Measurements from ENCODE around the gene PTPRE.

PTPRE gene

DNA sequence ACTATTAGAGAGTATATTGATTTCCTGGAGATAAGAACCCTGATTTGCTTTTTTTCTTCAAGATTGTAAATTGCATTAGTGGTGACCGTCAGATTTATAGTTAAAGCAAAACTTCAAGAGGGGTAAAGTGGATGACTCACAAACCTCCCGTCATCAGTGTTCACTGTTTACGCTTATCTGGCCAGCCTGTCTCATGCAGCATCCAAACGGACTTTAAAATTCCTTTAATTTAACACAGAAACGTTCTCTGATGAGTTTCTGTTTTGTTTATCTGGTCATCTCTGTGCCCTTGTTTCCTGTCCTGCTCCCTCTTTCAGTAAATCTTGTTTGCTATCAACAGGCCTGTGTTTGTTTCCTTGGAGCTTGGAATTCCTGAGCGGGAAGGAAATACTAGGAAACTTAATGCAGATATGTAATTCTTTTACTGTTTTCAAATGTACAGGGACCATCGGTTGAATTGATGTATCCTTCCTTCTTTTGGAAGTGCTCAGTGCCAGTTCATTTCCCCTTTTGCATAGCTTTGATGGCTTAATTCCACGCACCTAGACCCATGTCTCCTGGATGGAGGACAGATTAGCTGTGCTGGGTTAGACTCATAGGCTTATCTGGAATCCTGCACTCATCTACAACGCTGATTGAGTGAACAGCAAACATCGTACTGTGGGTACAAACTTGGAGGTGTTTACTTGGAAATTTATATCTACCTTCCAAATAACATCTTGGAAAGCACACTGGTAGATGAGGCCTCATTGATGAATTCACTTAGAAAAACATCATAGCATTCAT lies 21.3 kb downstream of the PTPRE start:
- Histone ChIP-seq H3K9me2 (replicated peaks; ENCODE audit: control insufficient read depth, low read length) (no peaks in the 10 kb centered on the region), H3K79me2 (ENCODE audit: control insufficient read depth, low read length) (no peaks in the 10 kb centered on the region), H3K36me3 (ENCODE audit: control insufficient read depth, low read length) (no peaks in the 10 kb centered on the region), H4K20me1 (ENCODE audit: control insufficient read depth, insufficient read depth, low read depth, low read length) (no peaks in the 10 kb centered on the region), H3K9me3 (ENCODE audit: control insufficient read depth, insufficient read depth, low read length) (no peaks in the 10 kb centered on the region), H3K27me3 (ENCODE audit: control insufficient read depth, low read length) (no peaks in the 10 kb centered on the region), H3K4me1 (ENCODE audit: control insufficient read depth, low read length) (no peaks in the 10 kb centered on the region), H3K4me2 (ENCODE audit: low read length) (no peak overlapping the region), H3K27ac (ENCODE audit: low read depth, low read length) (no peak overlapping the region), H3F3A (ENCODE audit: control insufficient read depth, insufficient read depth) (no peaks in the 10 kb centered on the region), H3K4me3 (ENCODE audit: low read length) (no peak overlapping the region)
- TF ChIP-seq EZH2phosphoT487 (IDR thresholded peaks at IDR 0.05; ENCODE audit: borderline replicate concordance, low read length): no peak
- TF ChIP-seq, protein P1, sequence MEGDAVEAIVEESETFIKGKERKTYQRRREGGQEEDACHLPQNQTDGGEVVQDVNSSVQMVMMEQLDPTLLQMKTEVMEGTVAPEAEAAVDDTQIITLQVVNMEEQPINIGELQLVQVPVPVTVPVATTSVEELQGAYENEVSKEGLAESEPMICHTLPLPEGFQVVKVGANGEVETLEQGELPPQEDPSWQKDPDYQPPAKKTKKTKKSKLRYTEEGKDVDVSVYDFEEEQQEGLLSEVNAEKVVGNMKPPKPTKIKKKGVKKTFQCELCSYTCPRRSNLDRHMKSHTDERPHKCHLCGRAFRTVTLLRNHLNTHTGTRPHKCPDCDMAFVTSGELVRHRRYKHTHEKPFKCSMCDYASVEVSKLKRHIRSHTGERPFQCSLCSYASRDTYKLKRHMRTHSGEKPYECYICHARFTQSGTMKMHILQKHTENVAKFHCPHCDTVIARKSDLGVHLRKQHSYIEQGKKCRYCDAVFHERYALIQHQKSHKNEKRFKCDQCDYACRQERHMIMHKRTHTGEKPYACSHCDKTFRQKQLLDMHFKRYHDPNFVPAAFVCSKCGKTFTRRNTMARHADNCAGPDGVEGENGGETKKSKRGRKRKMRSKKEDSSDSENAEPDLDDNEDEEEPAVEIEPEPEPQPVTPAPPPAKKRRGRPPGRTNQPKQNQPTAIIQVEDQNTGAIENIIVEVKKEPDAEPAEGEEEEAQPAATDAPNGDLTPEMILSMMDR (IDR thresholded peaks at IDR 0.05; ENCODE audit: low read depth, low read length, poor library complexity, severe bottlenecking): no peak

GRCh38 chr10:127932521-127933270 lies 25.8 kb downstream of the PTPRE start:
- Histone ChIP-seq H4K20me1 (ENCODE audit: control insufficient read depth, insufficient read depth, low read depth, low read length) (no peaks in the 10 kb centered on the region), H3K27ac (ENCODE audit: low read depth, low read length) (no peak overlapping the region), H3K36me3 (ENCODE audit: control insufficient read depth, low read length) (no peaks in the 10 kb centered on the region), H3K4me2 (ENCODE audit: low read length) (no peak overlapping the region), H3K9me3 (ENCODE audit: control insufficient read depth, insufficient read depth, low read length) (no peaks in the 10 kb centered on the region), H3K4me1 (ENCODE audit: control insufficient read depth, low read length) (no peaks in the 10 kb centered on the region), H3F3A (ENCODE audit: control insufficient read depth, insufficient read depth) (no peaks in the 10 kb centered on the region), H3K27me3 (ENCODE audit: control insufficient read depth, low read length) (peaks cover 3% of the 10 kb centered on the region; the same call in 1 of the 2 replicates), H3K4me3 (ENCODE audit: low read length) (no peak overlapping the region), H3K9me2 (replicated peaks; ENCODE audit: control insufficient read depth, low read length) (no peaks in the 10 kb centered on the region), H3K79me2 (ENCODE audit: control insufficient read depth, low read length) (no peaks in the 10 kb centered on the region)
- no peak for TF ChIP-seq EZH2phosphoT487 (IDR thresholded peaks at IDR 0.05; ENCODE audit: borderline replicate concordance, low read length)
- TF ChIP-seq, protein P1 (IDR thresholded peaks at IDR 0.05; ENCODE audit: low read depth, low read length, poor library complexity, severe bottlenecking): no peak

- TF ChIP-seq, protein P1 (IDR thresholded peaks at IDR 0.05; ENCODE audit: low read depth, low read length, poor library complexity, severe bottlenecking): no peak
- no peak for TF ChIP-seq EZH2phosphoT487 (IDR thresholded peaks at IDR 0.05; ENCODE audit: borderline replicate concordance, low read length)
Measured at GRCh38 chr10:127933271-127933670, 26.4 kb downstream of the PTPRE start.

More at GRCh38 chr10:127933271-127933670, 26.4 kb downstream of the PTPRE start:
- Histone ChIP-seq H3K4me3 (ENCODE audit: low read length) (no peak overlapping the region), H3F3A (ENCODE audit: control insufficient read depth, insufficient read depth) (no peaks in the 10 kb centered on the region), H3K27ac (ENCODE audit: low read depth, low read length) (no peak overlapping the region), H4K20me1 (ENCODE audit: control insufficient read depth, insufficient read depth, low read depth, low read length) (no peaks in the 10 kb centered on the region), H3K9me2 (replicated peaks; ENCODE audit: control insufficient read depth, low read length) (no peaks in the 10 kb centered on the region), H3K4me1 (ENCODE audit: control insufficient read depth, low read length) (no peaks in the 10 kb centered on the region), H3K79me2 (ENCODE audit: control insufficient read depth, low read length) (no peaks in the 10 kb centered on the region), H3K27me3 (ENCODE audit: control insufficient read depth, low read length) (peaks cover 6% of the 10 kb centered on the region; the same call in 1 of the 2 replicates), H3K9me3 (ENCODE audit: control insufficient read depth, insufficient read depth, low read length) (no peaks in the 10 kb centered on the region), H3K4me2 (ENCODE audit: low read length) (no peak overlapping the region), H3K36me3 (ENCODE audit: control insufficient read depth, low read length) (no peaks in the 10 kb centered on the region)
